T-helper 9 cell (primary cell): ENCODE measurements around the gene CACHD1.

Experiments
- DNase-seq: peaks from one replicate; pipeline ENCODE4 v3.0.0-alpha.2; 2020

The CACHD1 gene

DNA sequence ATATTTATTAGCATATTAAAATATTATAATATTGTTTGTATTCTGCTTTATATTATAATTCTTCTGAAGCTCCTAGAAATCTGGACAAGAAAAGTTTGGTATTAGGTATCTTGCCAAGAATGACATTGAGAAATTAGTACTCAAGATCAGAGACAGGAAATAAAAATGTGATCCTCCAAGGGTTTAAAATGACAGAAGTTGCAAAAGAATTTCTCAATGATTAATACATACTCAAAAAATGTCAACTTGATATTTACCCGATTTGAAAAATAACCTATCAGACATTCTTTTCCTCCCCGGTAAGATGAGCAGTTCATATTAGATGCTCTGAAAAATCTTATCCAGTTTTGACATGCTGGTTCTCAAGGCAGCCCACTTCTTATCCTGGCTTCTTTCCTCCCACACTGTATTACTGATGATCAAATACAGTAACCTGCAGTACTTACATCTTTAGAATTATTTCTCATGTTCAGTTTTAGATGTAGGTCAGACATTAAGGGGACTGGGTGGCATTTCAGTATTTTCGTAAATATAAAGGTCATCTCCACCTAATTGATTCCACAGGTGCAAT is 55.3 kb downstream of the CACHD1 start:
- DNase-seq = no peak

DNA sequence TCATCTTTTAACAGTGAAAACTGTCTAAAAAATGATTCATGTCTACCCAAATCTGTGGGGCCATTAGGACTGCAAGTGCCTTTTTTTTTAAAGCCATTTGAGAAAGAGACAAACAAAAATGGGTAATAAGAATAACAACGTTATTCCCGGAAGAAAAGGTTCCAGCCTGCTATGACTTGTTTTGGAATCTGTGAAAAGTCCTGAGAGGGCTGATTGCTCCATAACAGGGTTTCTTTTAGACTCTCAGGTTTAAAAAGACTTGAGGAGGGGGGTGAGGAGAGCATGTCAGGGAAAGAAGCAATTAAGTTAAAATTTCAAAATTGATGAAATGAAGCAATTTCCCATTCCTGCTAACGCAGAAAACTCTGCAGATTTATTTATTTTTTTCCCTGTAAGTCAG is 56.4 kb downstream of the CACHD1 start:
- no peak for DNase-seq

DNA sequence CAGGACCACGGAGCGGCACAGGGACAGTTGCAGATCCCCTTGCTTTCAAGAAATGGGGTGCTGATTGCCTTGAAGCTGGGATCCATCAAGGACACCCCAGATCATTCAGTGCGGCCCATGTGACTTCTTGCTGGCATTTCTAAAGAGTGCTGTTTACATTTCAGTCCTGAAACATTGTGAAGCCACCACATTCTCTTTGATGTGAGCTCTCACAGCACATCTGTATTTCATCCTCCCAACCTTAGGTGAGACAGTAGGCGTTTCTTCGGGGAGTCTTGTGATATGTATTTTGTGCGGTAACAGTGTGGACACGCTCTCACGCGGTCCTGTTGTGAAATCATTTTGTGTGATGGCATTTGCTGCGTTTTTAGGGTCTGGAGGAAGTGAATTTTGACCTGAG is 57.2 kb downstream of the CACHD1 start:
- DNase-seq = no peak

DNA sequence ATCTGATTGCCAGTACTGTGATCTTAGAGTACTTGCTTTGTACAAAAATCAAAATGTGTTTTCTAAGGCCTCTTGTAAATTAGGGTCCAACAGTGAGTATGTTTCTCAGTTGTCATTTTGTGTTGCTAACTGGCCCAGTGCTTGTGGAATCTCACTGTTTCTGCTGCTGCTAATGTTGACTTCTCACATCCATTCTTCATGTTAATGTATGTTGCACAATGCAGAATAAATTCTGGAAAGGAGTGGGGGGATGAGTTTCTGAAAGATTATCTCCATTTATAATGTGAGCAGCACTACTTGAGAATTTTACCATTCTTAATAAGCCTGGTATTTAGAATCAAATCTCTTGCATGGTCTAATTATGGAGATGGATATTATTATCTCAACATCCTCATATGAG is 57.9 kb downstream of the CACHD1 start:
- no peak for DNase-seq

DNA sequence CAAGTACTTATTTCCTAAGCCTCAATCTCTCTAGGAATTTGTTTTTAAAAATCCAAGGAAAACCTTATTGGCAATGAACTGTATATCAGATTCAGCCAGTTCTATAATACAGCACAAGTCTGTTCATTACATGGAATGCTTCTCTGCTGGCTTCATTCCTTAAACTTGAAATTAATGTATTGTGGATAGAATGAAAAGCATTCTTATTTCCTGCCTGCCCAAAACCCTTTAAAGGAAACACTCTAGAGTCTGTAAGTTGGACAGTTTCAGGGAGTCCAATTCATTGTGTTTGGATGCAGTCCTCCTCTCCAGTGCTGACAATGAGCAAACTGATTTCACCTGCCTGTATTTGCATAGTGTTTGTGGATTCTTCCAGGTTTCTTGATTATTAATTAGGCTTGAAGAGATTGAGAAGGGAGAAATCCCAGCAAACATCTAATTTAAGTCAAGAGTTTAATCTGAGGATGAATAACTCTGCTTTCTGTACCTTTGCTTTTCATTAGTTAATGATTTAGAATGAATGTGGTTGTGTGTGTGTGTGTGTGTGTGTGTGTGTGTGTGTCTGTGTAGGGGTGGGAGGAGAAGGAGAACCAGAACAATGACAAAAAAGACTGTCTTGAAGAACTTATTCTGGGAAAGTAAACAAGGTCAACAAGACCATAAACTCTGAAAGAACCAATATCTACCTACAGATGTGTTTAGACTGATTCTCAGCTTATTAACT is 61.2 kb downstream of the CACHD1 start:
- DNase-seq = no peak

DNA sequence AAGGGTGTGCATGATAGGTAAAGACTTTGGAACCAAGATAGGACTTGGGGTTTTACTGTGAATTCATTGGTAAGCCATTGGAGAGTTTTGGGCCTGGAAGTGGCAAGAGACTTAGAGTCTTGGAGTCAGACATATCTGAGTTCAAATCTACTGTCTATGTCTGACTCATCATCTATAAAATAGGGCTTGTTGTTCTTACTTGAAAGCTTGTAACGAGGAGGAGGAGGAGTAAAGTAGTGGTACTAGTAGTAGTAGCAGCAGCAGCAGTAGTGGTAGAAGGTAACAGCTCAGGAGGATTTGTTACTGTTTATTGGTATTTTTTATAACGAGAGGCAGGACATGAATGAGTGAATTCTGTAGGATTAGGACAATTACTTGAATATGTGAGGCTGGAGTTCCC is 62.7 kb downstream of the CACHD1 start:
- DNase-seq = no peak

DNA sequence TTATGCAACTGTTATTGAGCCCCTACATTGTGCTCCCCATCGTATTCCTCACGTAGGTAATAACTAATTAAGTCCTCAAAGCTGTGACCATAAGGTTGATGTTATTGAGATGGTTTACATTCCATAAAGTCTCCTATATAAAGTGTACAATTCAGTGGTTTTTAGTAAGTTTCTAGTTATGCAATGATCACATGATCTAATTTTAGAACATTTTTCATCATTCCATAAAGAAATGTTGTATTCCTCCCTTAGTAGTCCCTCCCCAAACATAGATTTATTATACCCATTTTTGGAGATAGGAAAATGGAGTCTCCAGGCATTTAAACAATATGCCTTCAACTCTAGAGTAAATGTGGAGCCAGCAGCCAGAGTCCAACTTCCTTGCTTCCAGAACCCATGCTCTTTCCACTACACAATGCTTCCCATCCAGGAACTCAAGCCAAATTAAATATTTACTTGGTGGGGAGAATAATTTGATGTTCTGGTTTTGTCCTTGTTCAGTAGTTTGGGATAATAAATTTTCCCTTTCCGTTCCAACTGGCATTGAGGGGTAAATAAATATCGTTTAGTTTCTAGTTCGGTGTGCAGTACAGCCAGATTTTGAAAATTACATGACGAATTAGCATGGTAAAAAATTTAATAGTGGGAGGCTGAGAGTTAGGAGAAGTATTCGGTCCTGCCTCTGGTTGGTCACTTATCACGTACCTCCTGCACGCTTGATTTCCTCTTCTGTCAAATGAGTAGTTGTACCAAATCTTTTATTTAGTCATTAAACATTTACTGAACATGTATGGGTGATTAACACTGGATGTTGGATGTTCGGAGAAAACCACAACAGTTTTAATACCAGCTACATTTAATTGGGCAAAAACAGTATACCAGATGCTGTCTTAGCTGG is 66.3 kb downstream of the CACHD1 start:
- DNase-seq = no peak

DNA sequence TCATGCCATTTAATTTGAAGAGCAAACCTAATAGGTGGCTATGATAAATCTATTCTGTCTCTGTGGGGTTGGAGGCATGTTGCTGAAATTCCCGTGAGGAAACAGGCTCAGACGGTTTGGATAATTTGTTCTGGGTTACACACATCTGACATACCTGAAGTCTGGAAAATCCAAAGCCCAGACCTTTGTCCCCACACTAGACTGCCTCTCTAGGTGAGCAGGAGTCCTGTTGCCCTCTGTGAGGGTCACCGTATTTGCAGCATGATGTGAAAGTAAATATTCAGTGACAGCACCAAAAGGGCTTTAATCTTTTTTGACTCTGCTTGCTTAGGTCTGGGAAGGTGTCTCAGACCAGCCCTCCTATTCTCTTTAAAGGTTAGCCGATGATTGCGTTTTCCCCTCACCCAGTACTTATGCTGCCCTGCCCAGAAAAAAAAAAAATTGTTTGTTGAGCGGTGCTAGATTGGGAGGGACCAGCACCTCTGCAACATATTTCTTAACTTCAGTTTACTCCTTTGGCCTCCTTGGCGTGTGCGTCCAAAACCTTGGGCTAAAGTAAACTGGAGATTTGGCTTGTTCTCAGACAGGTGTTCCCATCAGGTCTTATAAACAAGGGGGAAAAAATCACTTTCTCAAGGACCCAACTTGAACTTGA is 67.0 kb downstream of the CACHD1 start:
- DNase-seq = no peak

DNA sequence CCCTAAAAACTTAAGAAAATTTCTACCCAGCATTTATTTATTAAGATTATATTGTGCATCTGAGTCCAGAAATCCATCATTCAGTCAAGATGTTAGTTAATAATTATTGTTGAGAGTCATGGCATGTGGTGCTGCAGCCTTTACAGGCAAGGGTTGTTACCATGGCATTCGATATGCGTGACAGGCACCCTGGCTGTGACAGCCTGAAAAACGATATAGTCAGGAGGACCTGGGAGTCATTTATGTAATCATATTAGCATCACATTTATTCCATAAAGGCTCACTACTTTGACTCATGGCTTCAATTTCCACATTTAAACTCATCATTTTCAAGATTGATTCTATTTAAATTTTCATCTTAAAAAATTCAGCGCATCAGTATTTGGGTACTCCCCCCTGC is 68.0 kb downstream of the CACHD1 start:
- no peak for DNase-seq

DNA sequence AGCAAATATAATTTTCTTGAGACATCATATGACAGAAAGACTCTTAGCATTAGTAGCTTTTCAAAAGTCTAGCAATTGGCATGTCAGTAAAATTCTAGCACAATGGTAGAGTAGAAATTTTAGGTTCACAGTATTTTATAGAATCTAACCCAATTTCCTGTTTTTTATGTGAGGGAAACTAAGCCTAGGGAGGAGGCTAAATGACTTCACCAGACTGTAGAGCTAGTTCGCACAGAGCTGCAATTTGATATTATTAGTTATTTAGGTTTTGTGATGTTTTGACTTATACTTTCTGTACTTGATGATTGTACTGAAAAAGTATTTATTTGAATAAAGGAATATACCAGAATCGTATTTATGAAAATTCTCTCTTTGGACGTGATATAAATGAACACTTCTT is 68.5 kb downstream of the CACHD1 start:
- DNase-seq = no peak

DNA sequence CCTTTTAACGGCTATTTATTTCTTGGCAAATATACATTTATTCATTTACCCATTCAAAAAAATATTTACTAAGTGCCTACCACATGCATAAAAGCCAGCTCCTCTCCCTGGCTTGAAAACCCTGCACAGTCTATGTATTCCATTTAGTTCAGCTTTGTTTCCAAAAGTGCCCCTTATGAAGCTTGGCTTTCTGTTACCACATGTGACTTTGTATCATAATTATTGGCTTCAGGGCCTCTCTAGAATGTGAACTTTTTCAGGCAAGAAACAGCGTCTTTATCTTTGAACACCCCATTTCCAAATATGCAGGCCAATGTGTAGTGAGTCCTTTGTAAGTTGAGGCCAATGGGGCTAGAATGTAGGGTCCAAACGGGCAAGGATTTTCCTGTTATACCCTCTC is 69.4 kb downstream of the CACHD1 start:
- no peak for DNase-seq

DNA sequence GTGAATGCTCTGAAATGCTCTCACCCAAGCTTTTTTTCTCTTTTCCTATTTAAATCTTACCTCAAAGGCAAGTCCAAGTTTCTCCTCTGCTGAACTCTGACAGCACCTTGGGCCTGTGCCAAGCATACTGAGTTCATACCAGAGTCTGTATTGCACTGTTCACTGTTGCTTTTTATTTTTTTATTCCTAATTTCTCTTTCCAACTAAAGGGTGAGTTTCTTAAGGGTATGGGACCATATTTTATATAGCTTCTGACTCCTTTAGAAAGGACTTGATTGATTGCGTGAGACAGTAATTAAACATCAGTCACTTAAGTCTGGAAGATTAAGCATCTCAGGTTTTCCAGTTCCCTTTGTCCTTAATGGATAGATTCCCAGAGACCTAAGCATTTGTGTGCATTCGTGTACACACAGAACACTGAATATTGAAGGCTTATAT is 69.9 kb downstream of the CACHD1 start:
- DNase-seq = no peak

DNA sequence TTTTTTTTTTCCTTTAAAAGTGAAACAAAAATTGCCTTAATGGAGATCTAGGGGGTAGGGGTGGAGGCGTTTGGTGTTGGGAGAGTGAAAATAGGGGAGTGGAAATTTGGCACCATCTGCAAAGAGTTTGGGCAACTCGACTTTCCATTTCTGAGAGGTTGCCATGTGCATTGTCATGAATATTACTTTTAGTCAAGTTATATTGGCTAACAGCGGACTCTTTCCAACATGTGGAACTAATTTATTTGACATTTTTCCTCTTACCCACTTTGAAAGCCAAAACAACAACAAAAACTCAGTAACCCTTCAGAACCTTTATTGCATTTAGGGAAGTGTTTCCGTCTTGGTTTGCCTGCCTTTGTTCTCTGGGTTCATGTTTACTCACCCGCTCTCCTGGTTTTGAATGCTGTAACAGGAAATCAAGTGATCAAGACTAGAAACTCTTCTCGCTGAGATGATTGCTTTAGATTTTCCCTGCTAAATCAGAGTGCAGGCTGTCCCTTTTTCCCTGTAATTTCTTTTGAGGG is 70.4 kb downstream of the CACHD1 start:
- no peak for DNase-seq

DNA sequence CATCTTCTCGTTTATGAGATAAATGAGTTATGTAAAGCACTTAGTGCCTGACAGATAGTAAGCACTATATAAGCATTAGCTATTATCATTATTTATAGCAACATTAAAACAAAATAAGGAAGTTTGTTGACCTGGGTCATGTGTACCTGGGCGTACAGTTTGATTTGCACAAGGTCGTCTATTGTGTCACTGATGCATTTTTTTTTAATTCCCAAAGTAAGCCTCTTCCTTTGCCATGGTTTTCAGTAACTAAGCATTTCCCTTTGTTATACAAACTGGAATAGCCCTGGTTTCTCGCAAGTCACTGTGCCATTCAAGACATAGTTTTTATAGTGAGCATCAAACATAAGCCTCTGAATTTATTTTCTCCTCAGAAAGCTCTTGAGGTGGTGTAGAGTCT is 72.2 kb downstream of the CACHD1 start:
- no peak for DNase-seq

DNA sequence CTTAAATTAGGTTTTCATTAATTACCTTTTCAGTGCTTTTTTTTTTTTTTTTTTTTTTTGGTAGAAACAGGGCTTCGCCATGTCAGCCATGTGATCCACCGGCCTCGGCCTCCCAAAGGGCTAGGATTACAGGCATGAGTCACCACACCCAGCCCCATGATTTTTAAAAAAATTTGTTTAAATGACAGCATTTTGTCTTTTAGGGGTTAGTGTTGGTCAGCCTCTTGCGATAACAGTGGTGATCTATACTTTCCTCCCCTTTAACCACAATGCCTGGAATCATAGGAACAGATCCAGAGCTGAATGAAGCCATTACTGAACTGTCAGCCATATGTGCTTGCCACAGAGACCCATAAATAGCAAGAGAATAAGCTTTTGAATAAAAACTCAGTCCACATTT is 73.9 kb downstream of the CACHD1 start:
- no peak for DNase-seq

DNA sequence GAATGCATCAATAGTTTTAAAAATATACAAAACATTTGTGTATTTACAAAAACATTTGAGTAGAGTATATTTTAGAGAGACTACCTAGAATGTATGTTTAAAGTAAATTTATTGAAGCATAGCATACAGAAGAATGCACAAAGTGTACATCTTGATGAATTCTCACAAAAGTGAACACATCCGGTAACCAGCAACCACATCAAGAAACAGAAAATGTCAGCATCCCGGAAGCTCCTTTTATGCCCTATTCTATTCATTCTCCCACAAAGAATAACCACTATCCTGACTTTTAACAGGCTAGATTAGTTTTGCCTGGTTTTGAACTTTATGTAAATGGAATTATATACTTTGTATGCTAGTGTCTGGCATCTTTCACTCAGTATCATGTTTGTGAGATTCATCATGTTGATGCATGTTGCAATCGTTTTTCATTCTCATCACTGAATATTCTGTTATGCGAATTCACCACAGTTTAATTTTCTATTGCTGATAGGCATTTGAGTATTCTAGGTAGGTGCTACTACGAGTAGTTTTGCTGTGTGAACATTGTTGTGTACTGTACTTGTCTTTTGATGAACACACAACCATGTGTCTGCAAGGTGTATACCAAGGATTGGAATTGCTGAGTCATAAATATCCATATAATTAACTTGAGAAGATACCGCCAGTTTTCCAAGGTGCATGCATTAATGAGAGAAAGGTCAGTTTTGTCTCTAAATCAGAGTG is 75.4 kb downstream of the CACHD1 start:
- no peak for DNase-seq

DNA sequence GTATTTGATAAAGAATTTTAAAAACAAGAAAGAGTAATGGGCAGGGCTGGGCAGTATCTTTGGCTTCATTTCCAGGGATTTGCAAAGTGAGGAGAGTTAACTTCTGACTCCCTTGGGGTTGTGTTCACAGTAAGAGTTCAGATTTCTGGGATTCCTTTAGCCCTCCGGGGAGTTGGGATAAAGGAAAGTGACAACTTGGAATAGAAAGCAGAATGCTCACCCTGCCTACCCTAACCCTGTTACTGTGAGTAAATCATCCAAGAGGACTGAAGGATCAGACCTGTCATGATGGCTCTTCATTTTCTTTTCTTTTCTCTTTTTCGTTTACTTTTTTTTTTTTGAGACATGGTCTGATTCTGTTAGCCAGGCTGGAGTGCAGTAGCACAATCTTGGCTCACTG is 76.1 kb downstream of the CACHD1 start:
- DNase-seq = no peak

DNA sequence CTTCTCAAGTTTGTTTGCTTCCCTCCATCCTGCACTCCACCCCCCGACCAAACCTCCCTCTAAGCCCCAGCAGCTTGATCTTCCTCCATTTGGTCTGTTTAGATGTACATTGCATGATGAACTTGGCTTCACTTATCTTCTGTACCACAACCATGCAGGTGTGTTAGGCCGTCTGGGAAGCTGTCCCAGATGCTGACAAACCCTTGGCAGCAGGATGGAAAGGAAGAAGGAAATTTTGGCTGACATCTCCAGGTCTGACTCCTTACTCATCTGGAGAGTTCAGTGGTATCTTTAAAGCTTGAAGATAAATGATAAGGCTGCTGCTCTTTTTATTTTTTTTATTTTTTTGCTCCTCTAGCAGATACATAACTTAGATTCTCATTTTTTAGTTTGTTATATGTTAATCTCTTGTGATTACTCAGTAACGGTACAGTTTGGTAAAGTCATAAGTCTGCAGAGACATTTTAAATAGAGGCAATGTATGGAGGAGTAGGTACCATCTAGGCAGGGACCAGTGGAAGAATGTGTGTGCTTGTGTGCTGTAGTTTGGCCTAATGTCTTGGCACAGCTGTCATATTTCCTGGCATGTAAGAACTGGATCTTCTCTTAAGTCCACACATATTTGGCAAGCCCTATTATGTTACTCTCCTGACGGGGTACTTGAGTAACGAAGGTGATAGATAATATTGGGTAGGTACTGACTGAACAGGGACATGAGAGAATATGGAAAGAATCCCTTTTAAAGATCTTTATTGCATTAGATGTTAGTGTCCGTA is 79.7 kb downstream of the CACHD1 start:
- DNase-seq = no peak

DNA sequence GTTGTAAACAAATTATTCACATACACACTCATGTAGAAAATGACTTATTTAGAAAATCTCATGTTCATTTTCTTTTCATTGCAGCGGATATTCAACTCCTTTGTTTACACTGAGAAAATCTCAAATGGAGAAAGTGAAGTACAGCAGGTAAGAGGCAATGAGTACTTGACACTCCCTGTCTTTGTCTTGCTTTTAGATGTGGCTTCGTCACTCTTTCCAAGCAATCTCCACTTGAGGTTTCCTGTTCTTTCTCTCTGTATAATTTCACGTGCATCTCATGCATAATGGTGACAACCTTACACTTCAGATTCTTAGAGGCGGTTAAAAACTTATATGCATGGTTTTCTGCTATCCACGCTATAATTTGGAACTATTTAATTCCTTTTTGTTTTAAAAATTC is 80.6 kb downstream of the CACHD1 start:
- no peak for DNase-seq

DNA sequence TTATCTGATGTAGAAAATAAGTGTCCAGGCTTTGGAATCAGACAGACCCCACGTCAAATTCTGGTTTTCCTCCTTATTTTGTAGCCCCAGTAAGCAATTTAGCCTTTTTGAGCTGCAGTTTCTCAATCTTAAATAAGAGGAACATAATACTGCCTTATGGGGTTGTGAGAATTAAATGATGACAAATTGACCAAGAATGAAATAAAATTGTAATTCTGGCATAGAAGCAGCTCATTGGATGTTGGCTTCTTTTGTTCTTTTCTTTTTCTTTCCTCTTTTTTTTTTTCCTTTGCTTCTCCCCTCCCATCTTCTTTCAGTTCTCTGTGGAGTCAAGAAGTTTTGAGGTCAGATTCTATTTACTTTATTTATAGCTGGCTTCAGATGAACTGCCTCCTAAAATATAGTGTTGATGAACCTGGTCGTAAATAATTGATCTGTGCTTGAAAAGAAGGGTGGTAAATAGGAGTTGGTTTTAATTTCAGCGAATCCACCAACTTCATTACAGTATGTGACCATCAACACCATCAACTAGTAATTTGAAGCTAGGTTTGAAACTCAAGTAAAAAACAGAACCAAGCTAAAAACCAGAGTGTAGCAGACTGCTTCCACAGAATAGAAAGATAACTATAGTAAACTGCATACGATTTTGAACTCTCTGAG is 81.1 kb downstream of the CACHD1 start:
- DNase-seq = no peak

DNA sequence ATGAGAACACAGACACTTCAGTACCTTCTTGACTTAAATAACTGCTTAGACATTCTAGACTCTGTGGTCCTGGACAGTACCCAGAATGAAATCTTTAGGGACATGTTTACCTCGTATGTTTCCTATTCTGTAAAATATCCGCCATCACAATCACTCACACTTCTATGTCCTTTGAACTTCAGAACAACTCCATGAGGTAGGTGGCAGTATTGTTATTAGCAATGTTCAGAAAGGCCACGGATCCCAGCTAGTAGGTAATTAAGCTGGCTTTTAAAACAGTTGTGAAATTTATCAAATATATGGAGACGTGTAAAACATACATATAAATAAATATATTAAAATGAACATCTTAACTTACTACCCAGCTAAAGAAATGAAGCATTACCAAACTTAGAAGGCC is 83.4 kb downstream of the CACHD1 start:
- no peak for DNase-seq
